GM12874 (cell line): ENCODE results near the gene CCT8L2.

Experiments used
- CTCF ChIP-seq: IDR thresholded peaks from 2 replicates; pipeline ENCODE4 v1.5.1; 2011; ENCODE audit warnings: low read depth, mild to moderate bottlenecking, control low read depth, low read length, moderate library complexity; ENCODE audit not compliant: insufficient read depth

CCT8L2 gene

GRCh38 chr22:16586170-16586569, 6.4 kb downstream of the CCT8L2 start:
- no peak for TF ChIP-seq CTCF

- no peak for TF ChIP-seq CTCF
Measured at GRCh38 chr22:16568425-16568758, 24.2 kb downstream of the CCT8L2 start.

GRCh38 chr22:16563555-16564520, 28.8 kb downstream of the CCT8L2 start:
- TF ChIP-seq CTCF, result no peak

- TF ChIP-seq CTCF, result no peak
Measured at GRCh38 chr22:16562711-16563554, 29.7 kb downstream of the CCT8L2 start.

GRCh38 chr22:16559056-16559955, 33.3 kb downstream of the CCT8L2 start:
- no peak for TF ChIP-seq CTCF
